Measurements from ENCODE around the gene C16orf54.
"Not testable (repeated sequence)": the region's sequence is repeated elsewhere in the genome, so short reads cannot be mapped to it uniquely, and the experiment has no call there.

Gene C16orf54

DNA sequence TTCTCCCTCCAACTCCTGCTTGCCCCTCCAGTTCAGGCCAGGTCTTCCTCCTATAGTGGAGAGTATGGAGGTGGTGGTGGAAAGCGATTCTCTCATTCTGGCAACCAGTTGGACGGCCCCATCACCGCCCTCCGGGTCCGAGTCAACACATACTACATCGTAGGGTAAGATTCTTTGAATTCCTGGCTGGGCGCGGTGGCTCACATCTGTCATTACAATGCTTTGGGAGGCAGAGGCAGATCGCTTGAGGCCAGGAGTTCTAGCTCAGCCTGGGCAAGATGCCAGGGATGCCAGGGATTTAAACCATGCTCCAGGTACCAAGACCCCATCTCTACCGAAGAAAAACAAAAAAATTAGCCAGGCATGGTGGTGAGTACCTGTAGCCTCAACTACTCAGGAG lies 33.7 kb upstream of the C16orf54 start:
- intact Hi-C loops (cut with micrococcal nuclease) = no loop called here
- H3K27ac Mint-ChIP-seq = peak overlapping the region; percentile 51
- H3K4me1 Mint-ChIP-seq (ENCODE audit: low read depth) = peaks cover 12% of the 10 kb centered on the region
- no peaks in the 10 kb centered on the region for H3K9me3 Mint-ChIP-seq
- no peak overlapping the region for H3K4me3 Mint-ChIP-seq
- H3K36me3 Mint-ChIP-seq (ENCODE audit: low read depth) = no peaks in the 10 kb centered on the region
- peaks cover 10% of the 10 kb centered on the region for H3K27me3 Mint-ChIP-seq

DNA sequence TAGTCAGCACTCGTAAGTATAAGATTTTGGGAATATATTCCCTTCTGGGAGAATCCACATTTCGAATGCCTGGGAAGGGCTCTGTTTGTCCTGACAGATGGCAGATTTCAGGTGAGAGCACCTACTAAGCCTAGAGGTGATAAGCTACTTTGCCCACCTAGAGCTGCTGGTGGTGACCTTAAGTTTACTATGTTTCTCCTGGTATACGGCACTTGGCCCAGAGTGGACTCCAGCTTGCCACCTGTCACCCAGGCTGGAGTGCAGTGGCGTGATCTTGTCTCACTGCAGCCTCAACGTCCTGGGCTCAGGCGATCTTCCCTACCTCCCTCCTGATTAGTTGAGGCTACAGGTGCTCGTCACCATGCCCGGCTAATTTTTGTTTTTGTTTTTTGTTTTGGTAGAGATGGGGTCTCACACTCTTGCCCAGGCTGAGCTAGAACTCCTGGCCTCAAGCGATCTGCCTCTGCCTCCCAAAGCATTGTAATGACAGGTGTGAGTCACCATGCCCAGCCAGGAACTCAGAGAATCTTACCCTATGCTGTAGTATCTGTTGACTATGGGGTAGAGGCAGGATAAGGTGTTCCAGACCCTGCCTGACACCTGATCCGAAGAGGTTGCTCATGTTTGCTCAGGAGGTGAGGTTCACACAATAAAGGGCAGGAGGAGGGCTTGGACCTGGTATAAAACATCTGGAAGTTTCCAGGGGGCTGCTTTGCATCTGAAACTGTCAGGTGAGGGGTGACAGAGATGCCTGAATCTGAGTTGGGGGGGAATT lies 32.0 kb upstream of the C16orf54 start, which contains the start of gene ZG16:
Gene ZG16, plus strand, starts transcription at position 681 of the 775 bp plus-strand sequence. CDS start 1,011 bp downstream, outside the sequence.
- Mint-ChIP-seq H3K27me3 (peaks cover 10% of the 10 kb centered on the region), H3K27ac (peak within 1 kb of the TSS; percentile 51), H3K36me3 (ENCODE audit: low read depth) (no peaks in the 10 kb centered on the region), H3K4me1 (ENCODE audit: low read depth) (peaks cover 19% of the 10 kb centered on the region), H3K9me3 (no peaks in the 10 kb centered on the region), H3K4me3 (no peak within 1 kb of the TSS)
- intact Hi-C loops (cut with micrococcal nuclease) = no loop called here

- Mint-ChIP-seq H3K27me3 (peaks cover 10% of the 10 kb centered on the region), H3K4me3 (no peak overlapping the region), H3K27ac (no peak overlapping the region), H3K9me3 (no peaks in the 10 kb centered on the region), H3K4me1 (ENCODE audit: low read depth) (peaks cover 22% of the 10 kb centered on the region), H3K36me3 (ENCODE audit: low read depth) (no peaks in the 10 kb centered on the region)
- intact Hi-C loops (cut with micrococcal nuclease) = no loop called here
Measured at GRCh38 chr16:29775742-29776408, 30.1 kb upstream of the C16orf54 start.

DNA sequence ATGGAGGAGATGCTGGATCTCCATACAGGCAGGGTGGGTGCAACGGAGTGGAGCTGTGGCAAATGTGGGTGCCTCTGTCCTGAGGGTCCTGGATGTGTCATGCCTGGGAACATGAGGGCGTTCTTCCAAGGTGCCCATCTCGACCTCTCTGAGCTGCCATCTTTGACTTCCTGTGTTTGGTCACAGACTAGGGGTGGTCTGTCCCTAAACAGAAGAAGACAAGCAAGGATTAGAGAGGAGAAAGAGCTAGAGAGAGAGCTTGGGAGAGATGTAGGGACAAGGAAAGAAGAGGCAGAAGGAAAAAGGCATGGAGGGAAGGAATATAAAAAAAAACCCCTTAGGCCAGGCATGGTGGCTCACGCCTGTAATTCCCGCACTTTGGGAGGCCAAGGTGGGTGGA lies 28.9 kb upstream of the C16orf54 start:
- H3K27me3 Mint-ChIP-seq = peaks cover 10% of the 10 kb centered on the region
- no peak overlapping the region for H3K27ac Mint-ChIP-seq
- H3K36me3 Mint-ChIP-seq (ENCODE audit: low read depth) = no peaks in the 10 kb centered on the region
- intact Hi-C loops (cut with micrococcal nuclease) = no loop called here
- no peak overlapping the region for H3K4me3 Mint-ChIP-seq
- peaks cover 25% of the 10 kb centered on the region for H3K4me1 Mint-ChIP-seq (ENCODE audit: low read depth)
- H3K9me3 Mint-ChIP-seq = no peaks in the 10 kb centered on the region

- H3K4me1 Mint-ChIP-seq (ENCODE audit: low read depth) = peaks cover 25% of the 10 kb centered on the region
- intact Hi-C loops (cut with micrococcal nuclease); H3K36me3 Mint-ChIP-seq (ENCODE audit: low read depth); H3K27me3 Mint-ChIP-seq; H3K27ac Mint-ChIP-seq; H3K4me3 Mint-ChIP-seq; H3K9me3 Mint-ChIP-seq: not testable (repeated sequence)
Measured at GRCh38 chr16:29772330-29772729, 26.5 kb upstream of the C16orf54 start.

GRCh38 chr16:29770250-29770929 lies 24.6 kb upstream of the C16orf54 start:
- Mint-ChIP-seq H3K27me3 (no peaks in the 10 kb centered on the region), H3K4me1 (ENCODE audit: low read depth) (peaks cover 25% of the 10 kb centered on the region), H3K27ac (no peak overlapping the region), H3K4me3 (no peak overlapping the region), H3K36me3 (ENCODE audit: low read depth) (no peaks in the 10 kb centered on the region), H3K9me3 (no peaks in the 10 kb centered on the region)
- intact Hi-C loops (cut with micrococcal nuclease) = no loop called here

GRCh38 chr16:29769507-29769906 lies 23.7 kb upstream of the C16orf54 start:
- intact Hi-C loops (cut with micrococcal nuclease) = no loop called here
- H3K27me3 Mint-ChIP-seq = no peaks in the 10 kb centered on the region
- no peaks in the 10 kb centered on the region for H3K9me3 Mint-ChIP-seq
- H3K27ac Mint-ChIP-seq = no peak overlapping the region
- no peak overlapping the region for H3K4me3 Mint-ChIP-seq
- no peaks in the 10 kb centered on the region for H3K36me3 Mint-ChIP-seq (ENCODE audit: low read depth)
- peaks cover 25% of the 10 kb centered on the region for H3K4me1 Mint-ChIP-seq (ENCODE audit: low read depth)

GRCh38 chr16:29767062-29767461 lies 21.3 kb upstream of the C16orf54 start:
- H3K36me3 Mint-ChIP-seq (ENCODE audit: low read depth) = no peaks in the 10 kb centered on the region
- peaks cover 21% of the 10 kb centered on the region for H3K4me1 Mint-ChIP-seq (ENCODE audit: low read depth)
- no peak overlapping the region for H3K27ac Mint-ChIP-seq
- peaks cover 2% of the 10 kb centered on the region for H3K27me3 Mint-ChIP-seq
- intact Hi-C loops (cut with micrococcal nuclease) = no loop called here
- H3K4me3 Mint-ChIP-seq = no peak overlapping the region
- H3K9me3 Mint-ChIP-seq = no peaks in the 10 kb centered on the region

DNA sequence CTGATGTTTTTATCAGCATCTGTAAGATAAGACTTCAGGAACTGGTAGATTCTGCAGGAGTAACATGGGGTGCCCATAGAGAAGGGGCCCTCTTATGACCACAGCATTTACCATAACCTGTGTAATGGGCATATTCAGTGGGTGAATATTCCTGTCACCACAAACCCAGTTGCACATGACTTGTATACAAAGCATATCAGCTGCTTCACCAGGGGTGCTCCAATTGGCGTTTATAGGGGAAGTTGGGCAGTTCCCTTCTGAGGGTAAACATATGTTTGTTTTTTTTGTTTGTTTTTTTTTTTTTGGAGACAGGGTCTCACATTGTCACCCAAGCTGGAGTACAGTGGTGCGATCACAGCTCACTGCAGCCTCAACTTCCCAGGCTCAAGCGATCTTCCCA lies 20.8 kb upstream of the C16orf54 start:
- Mint-ChIP-seq H3K27me3 (peaks cover 2% of the 10 kb centered on the region), H3K27ac (no peak overlapping the region), H3K9me3 (no peaks in the 10 kb centered on the region), H3K4me1 (ENCODE audit: low read depth) (peaks cover 19% of the 10 kb centered on the region), H3K36me3 (ENCODE audit: low read depth) (no peaks in the 10 kb centered on the region), H3K4me3 (no peak overlapping the region)
- intact Hi-C loops (cut with micrococcal nuclease) = no loop called here

- Mint-ChIP-seq H3K36me3 (ENCODE audit: low read depth) (no peaks in the 10 kb centered on the region), H3K9me3 (no peaks in the 10 kb centered on the region), H3K4me3 (no peak overlapping the region), H3K27me3 (peaks cover 2% of the 10 kb centered on the region), H3K27ac (no peak overlapping the region), H3K4me1 (ENCODE audit: low read depth) (peaks cover 13% of the 10 kb centered on the region)
- intact Hi-C loops (cut with micrococcal nuclease) = no loop called here
Measured at GRCh38 chr16:29765167-29766032, 19.6 kb upstream of the C16orf54 start.

GRCh38 chr16:29763326-29763725 lies 17.5 kb upstream of the C16orf54 start:
- Mint-ChIP-seq H3K4me1 (ENCODE audit: low read depth) (peaks cover 15% of the 10 kb centered on the region), H3K36me3 (ENCODE audit: low read depth) (no peaks in the 10 kb centered on the region), H3K9me3 (no peaks in the 10 kb centered on the region), H3K27ac (no peak overlapping the region), H3K27me3 (peaks cover 2% of the 10 kb centered on the region), H3K4me3 (no peak overlapping the region)
- intact Hi-C loops (cut with micrococcal nuclease) = no loop called here

- Mint-ChIP-seq H3K27me3 (peaks cover 2% of the 10 kb centered on the region), H3K9me3 (no peaks in the 10 kb centered on the region), H3K27ac (no peak overlapping the region), H3K4me1 (ENCODE audit: low read depth) (peaks cover 22% of the 10 kb centered on the region), H3K4me3 (no peak overlapping the region), H3K36me3 (ENCODE audit: low read depth) (no peaks in the 10 kb centered on the region)
- intact Hi-C loops (cut with micrococcal nuclease) = no loop called here
Measured at GRCh38 chr16:29761882-29762281, 16.1 kb upstream of the C16orf54 start.

GRCh38 chr16:29761280-29761651 lies 15.5 kb upstream of the C16orf54 start:
- H3K27me3 Mint-ChIP-seq; H3K27ac Mint-ChIP-seq; H3K36me3 Mint-ChIP-seq (ENCODE audit: low read depth); H3K9me3 Mint-ChIP-seq; H3K4me3 Mint-ChIP-seq; intact Hi-C loops (cut with micrococcal nuclease): not testable (repeated sequence)
- H3K4me1 Mint-ChIP-seq (ENCODE audit: low read depth) = peaks cover 22% of the 10 kb centered on the region

Measured in dendritic cell treated with granulocyte-macrophage colony-stimulating factor and Interleukin-4, amounts not matched to agents 40 ng/mL and 50 ng/mL, for 4 days (primary cell).